ENCODE measurements around the gene TTC23. TPM values are rescaled to one million over a fixed set of nuclear protein-coding genes. Genes with fewer than 3 reads are reported as not detected.

TTC23 gene
- total and polyA plus RNA-seq, 2 donors (not counting 3 experiments of a cell fraction or from before 2014, with no cell fraction given): 4.1 to 27.3 TPM

DNA sequence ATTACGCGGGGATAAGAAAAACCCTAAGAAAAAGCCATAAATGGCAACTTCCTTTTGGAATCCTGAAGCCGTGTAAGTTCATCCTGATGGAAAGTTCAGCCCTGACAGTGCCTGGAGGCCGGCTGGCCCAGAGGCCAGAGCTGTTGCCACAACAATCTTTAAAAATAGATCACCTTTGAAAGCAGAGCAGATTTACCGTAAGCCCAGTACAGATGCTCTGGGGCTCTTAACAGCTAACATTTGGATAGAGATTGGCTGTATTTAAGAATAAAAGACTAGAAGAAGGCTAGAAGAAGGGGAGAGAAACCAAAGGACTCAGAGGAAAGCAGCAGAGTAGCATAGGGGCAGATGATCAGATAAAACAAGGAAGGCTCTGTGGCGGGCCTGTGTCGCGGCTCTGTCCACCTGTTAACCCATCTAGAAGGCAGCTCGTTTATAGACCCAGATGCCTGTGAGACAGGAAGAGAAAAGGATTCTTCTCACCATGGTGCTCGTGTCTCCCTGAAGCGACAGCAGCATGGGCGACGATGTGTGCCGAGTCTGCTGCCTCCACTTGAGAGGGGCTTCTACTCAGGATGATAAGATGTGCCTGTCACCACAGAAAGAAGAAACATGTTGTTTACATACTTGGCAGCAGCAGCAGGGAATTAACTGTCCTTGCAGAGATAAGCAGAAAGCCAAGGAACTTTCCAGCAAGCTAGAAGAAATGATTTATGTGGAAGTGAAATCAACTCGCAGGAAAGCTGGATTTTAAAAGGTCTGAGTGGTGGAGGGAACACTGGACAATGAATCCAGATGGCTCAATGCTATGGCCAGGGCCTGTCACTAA, 74.6 kb downstream of the TTC23 start:
- no peak for DNase-seq (ENCODE audit: low read depth, low spot score)
- H3K9ac ChIP-seq (replicated peaks; ENCODE audit: extremely low read depth, insufficient read depth, low read length): no peak overlapping the region
- no peak overlapping the region for H3K4me2 ChIP-seq (ENCODE audit: insufficient read depth, low read length)
- FAIRE-seq: no peak
- intact Hi-C loops (cut with micrococcal nuclease): no loop called here
- no peaks in the 10 kb centered on the region for H3K79me2 ChIP-seq (ENCODE audit: control insufficient read depth, insufficient read depth, low read length)
- POLR2A ChIA-PET: no interaction called here
- H3K4me3 ChIP-seq (replicated peaks in 1 of 3; ENCODE audit: insufficient read depth in 1 of 3, low read depth in 1 of 3, low read length in 3 of 3): no peak overlapping the region
- BruUV-seq (replicated peaks): no TSS peak
- H4K20me1 ChIP-seq (replicated peaks; ENCODE audit: control insufficient read depth, extremely low read depth, insufficient read depth, low read length): no peaks in the 10 kb centered on the region
- CTCF ChIA-PET: interaction anchor here (1.2 kb wide), 1 partner anchor 74 kb away, joined by 3 read pairs; no protein-coding TSS in a partner anchor
- H3K36me3 ChIP-seq (ENCODE audit: control insufficient read depth in 2 of 2, extremely low read depth in 1 of 2, insufficient read depth in 2 of 2, low read length in 2 of 2): peaks cover 0 to 6% of the 10 kb centered on the region in 2 experiments
- no peak overlapping the region for H3K27ac ChIP-seq (ENCODE audit: insufficient read depth, low read depth, low read length)
- H3K4me1 ChIP-seq (ENCODE audit: control insufficient read depth, extremely low read depth, insufficient read depth, low read length): peaks cover 7% of the 10 kb centered on the region
- no peaks in the 10 kb centered on the region for H3K9me1 ChIP-seq (replicated peaks; ENCODE audit: control insufficient read depth, extremely low read depth, insufficient read depth, low read length)
- no peaks in the 10 kb centered on the region for H3K27me3 ChIP-seq (ENCODE audit: control insufficient read depth in 2 of 2, insufficient read depth in 2 of 2, low read length in 2 of 2)
- TF ChIP-seq POLR2AphosphoS5 (IDR thresholded peaks at IDR 0.05; ENCODE audit: insufficient read depth, low read depth, low read length) (no peak), JUN (IDR thresholded peaks at IDR 0.05; ENCODE audit: borderline replicate concordance, insufficient read depth, insufficient read length, low read depth) (no peak), GATA2 (IDR thresholded peaks at IDR 0.05; ENCODE audit: insufficient read depth, insufficient read length, low read depth, low read length) (no peak), POLR2A (IDR thresholded peaks at IDR 0.05; ENCODE audit: low read depth, low read length) (no peak), EZH2 (IDR thresholded peaks at IDR 0.05; ENCODE audit: borderline replicate concordance, low read depth, low read length, severe bottlenecking) (no peak), FOS (IDR thresholded peaks at IDR 0.05; ENCODE audit: borderline replicate concordance, insufficient read depth, low read length) (no peak), MYC (IDR thresholded peaks at IDR 0.05; ENCODE audit: low read depth, low read length) (no peak), CTCF (IDR thresholded peaks at IDR 0.05; ENCODE audit: extremely low read depth in 1 of 2, insufficient read depth in 1 of 2, low read depth in 1 of 2, low read length in 2 of 2) (no peak)
- TF ChIP-seq, protein P1, sequence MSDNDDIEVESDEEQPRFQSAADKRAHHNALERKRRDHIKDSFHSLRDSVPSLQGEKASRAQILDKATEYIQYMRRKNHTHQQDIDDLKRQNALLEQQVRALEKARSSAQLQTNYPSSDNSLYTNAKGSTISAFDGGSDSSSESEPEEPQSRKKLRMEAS (IDR thresholded peaks at IDR 0.05; ENCODE audit: insufficient read depth, insufficient read length): no peak
- no peaks in the 10 kb centered on the region for H3K9me3 ChIP-seq (replicated peaks; ENCODE audit: control insufficient read depth, insufficient read depth, low read length)
- dilution Hi-C loops (cut with MboI; ENCODE audit: extremely low pct_ligation_motif_present, low sequenced_read_pairs): no loop called here
- no peak overlapping the region for H2AFZ ChIP-seq (ENCODE audit: low read depth, low read length)

Data from endothelial cell of umbilical vein (primary cell).